Activated T-helper 1 cell treated with Interleukin-2 at 50 U/mL for 16 hours (primary cell): ENCODE data around the gene TRAPPC5.

Experiments
- DNase-seq: peaks from one replicate; pipeline ENCODE4 v3.0.0-alpha.2; 2020; ENCODE audit warnings: low read depth

TRAPPC5 gene

DNA sequence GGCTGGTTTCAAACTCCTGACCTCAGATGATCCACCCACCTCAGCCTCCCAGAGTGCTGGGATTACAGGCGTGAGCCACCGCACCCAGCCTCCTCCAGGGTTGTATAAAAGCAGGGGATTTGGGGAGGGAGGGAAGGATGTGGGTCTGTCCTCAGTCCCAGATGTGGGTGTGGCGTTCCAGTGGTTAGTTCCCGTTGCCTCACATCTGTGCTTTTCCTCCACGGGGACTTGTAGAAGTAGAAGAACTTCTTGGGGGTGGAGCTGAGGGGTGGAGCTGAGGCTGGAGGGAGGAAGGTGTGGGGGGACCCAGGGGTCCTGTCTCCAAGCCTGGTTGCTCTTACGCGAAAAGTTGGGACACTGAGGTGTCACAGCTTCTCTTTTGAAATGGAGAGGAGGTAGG, 4.3 kb upstream of the TRAPPC5 start:
- DNase-seq = no peak

DNA sequence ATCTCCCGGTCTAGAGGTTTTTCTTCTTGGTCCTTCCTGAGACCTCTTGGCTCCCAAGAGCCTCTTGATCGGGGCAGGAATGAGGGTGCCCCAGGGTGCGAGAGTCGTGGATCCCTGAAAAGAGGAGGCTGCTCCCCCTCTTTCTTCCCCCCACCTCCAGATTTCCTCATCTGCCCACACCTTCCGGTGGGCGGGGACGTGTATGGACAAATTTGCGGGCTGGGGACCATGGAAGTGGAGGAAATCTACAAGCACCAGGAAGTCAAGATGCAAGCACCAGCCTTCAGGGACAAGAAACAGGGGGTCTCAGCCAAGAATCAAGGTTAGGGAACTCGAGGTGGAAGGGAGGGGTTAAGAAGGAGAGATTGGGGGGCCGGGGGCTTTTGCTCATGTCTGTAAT, 3.8 kb upstream of the TRAPPC5 start, which contains the start of gene MCEMP1:
TSS of gene MCEMP1 (plus strand) at position 237 of the 400 bp plus-strand sequence. CDS start at position 268, 31 bp downstream.
- DNase-seq = no peak

DNA sequence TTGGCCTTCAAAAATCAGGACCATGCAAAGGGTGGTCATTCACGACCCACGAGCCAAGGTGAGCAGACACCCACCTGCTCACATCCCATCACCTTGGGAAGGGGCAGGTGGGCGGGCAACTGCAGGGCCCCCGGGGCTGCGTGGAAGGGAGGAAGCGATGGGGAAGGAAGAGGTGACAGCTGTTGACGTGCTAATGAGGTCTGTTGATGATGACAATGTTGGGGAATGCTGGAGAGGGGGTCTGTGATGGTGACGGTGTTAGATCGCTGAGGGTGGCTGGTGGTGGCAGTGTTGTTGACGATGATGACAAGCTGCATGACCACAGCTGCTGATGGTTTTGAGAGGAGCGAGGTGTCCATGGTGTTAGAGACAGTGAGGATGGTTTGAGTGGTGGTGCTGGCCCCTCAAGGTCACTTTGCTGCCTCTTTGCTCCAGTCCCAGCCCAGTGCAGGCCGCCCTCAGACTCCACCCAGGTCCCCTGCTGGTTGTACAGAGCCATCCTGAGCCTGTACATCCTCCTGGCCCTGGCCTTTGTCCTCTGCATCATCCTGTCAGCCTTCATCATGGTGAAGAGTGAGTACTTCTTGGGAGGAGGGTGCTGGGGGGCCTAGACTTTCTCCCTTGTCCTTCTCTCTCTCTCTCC, 2.8 kb upstream of the TRAPPC5 start:
- no peak for DNase-seq

DNA sequence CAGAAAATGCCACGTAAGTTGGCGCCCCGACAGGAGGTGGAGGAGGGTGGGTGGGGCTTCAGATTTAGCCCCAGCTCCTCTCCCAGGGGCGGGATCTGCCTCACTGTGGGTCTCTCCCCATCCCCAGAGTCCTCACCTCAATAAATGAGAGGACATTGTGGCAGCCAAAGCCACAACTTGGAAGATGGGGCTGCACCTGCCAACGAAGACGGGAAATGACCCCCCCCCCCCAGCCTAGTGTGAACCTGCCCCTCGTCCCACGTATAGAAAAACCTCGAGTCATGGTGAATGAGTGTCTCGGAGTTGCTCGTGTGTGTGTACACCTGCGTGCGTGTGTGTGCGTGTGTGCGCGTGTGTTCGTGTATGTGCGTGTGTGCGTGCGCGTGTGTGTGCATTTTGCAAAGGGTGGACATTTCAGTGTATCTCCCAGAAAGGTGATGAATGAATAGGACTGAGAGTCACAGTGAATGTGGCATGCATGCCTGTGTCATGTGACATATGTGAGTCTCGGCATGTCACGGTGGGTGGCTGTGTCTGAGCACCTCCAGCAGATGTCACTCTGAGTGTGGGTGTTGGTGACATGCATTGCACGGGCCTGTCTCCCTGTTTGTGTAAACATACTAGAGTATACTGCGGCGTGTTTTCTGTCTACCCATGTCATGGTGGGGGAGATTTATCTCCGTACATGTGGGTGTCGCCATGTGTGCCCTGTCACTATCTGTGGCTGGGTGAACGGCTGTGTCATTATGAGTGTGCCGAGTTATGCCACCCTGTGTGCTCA, 1.5 kb upstream of the TRAPPC5 start:
- DNase-seq = peak; percentile 49

DNA sequence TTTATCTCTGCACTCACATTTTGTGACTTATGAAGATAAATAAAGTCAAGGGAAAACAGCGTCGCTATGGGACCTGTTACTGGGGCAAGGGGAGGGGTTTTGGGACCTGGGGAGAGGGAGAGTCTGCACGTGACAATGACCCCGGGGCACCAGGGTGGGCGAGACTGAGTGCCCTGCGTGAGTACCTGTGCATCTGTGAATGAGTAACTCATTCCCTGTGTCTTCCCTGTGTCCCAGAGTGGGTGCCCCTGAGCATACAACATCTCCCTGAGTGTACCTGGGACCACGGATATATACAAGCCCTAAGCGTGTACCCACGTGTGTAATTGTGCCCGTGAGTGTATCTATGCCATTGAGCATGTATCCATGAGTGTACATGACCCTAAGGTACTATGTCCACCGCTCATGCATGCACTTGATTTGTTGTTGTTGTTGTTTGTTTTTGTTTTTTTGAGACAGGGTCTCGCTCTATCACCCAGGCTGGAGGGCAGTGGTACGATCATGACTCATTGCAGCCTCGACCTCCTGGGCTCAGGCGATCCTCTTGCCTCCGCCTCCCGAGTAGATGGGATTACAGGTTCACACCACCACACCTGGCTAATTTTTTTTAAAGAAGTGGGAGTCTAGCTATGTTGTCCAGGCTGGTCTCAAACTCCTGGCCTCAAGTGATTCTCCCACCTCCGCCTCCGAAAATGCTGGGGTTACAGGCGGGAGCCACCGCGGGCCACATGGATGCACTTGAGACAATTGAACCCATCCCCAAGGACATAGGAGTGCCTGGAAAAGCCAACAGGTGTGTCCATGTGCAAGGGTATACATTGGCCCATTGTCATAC, 645 bp upstream of the TRAPPC5 start:
- DNase-seq = no peak

DNA sequence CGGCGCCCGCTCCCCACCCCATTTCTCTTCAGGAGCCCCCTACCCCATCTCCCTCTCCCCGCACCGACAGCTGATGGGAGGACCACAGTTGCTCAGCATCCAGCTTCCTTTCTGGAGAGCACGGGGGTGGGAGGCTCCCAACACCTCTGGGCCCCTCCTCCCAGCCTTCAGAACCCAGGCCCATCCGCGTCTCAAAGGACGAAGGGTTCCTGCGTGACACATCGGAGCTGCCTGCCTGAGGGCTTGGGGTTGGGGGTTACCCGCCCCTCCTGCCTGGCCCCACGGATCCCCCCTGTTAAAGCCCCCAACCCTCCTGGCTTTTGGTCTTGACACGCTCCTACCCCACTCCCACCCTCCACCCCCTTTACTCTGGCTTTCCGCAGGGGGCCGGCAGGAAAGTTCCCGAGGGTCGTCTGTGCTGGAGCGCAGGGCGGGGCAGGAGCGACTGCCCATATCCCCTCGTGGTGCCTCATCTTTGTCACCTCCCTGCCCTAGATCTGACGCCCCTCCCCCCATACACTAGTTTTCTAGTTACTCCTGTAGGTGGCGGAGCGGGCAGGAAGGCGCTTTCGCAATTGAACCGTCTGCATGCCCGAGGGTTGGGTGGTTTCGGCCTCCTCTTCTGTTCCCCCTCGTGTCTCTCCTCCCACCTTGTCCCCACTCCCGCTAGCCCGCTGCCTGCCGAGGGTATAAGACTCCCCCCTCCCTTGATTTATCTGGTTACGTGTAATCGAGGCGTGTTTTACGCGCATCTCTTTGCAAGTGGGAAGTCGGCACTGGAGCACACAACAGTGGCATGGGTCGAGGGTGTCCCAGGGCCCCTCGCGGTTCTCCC, 924 bp downstream of the TRAPPC5 start:
- DNase-seq = peak; percentile 62

DNA sequence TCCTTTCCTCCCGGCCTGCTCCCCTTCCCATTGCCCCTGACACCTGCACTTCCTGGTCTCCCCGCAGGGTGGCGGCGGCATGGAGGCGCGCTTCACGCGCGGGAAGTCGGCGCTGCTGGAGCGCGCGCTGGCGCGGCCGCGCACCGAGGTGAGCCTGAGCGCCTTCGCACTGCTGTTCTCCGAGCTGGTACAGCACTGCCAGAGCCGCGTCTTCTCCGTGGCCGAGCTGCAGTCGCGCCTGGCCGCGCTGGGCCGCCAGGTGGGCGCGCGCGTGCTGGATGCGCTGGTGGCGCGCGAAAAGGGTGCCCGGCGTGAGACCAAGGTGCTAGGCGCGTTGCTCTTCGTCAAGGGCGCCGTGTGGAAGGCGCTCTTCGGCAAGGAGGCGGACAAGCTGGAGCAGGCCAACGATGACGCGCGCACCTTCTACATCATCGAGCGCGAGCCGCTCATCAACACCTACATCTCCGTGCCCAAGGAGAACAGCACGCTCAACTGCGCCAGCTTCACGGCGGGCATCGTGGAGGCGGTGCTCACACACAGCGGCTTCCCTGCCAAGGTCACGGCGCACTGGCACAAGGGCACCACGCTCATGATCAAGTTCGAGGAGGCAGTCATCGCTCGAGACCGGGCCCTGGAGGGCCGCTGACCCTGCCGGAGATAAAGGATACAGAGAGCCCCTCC, 1.7 kb downstream of the TRAPPC5 start:
- no peak for DNase-seq

DNA sequence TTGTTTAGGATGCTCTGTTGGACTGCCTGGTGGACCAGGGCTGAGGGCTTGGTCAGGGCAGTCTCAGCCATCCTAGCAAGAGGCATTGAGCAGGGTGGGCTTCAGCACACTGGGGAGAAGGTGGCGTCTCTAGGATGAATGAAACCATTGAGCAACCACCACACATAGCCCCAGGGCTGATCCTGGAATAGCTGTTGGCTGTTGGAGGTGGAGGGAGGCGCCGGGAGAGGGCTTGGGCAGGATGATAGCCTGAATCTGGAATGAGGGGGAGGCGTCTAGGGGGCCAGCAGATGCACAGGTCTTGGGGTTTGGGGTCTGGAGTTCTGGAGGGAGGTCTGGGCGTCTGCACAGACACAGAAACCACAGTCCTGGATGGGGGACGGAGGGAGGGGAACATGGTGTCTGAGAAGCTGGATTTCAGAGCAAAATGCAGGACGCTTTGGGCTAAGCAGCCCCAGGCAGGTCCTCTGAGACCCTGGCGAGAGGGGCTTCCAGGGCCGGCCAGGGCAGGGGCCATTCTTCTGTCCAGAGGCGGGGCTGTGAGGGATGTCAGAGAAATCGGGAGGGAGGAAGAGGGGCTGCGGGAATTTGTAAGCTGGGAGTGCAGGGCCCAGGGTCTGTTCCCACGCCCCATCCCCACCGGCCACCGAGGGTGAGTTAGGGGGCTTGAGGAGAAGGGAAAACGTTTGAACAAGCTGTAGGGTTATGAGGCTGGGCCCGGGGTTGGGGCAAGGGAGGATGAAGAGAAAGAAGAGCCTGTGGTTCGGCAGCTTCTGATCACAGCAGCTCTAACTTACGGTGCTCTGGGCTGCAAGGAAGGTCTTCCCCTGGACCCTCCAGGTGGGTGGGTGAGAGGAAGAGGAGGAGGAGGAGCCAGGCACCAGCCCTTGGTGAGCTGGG, 5.2 kb downstream of the TRAPPC5 start:
- DNase-seq = no peak

DNA sequence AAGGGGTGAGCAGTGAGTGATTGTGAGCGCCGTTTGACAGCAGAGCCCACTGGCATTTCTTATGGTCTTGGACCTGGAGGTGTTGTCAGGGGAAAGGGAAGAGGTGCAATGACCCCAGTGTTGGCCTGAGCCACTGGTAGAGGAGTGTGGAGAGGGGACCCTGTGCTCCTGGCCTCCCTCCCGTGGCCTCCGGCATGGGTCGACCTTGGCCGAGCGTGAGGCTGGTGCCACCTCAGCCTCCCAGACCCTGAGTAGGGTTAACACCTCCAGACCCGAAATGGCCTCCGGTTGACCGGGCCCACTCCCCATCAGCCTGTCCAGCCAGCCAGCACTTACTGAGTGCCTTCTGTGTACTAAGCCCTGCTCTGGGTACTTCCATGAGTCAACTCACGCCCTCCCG, 6.5 kb downstream of the TRAPPC5 start:
- no peak for DNase-seq

DNA sequence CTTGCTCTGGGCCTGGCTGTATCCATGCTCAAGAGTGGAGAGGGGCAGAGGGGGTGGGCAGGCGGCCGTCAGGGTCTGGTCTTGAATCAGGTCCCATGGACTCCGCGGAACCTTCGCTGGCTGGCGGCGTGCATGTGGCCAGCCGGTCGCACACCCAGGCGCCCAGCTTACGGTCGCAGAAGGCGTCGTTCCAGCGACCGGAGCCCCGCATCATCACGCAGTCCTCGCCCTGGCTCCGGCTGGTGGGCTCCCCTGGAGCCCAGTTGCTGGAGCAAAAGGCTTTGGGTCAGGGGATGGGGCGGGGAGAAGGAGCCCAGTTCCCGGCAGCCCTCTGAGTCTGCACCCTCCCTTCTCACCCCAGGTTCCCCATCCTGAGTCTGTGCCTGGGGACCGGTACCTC, 8.5 kb downstream of the TRAPPC5 start:
- DNase-seq = no peak

DNA sequence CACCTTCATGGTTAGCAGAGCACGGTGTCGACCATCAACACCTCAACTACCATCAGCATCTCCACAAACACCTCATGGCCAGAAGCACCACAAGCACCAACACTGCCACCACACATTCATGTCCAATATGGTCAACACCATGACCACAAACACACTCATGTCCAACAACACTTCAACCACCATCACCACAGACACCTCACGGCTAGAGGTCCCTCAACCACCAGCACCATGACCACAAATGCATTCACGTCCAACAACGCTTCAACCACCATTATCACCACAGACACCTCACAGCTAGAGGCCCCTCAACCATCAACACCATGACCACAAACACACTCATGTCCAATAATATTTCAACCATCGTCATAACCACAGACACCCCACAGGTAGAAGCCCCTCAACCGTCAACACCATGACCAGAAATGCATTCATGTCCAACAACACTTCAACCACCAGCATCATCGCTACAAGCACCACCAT, 10.2 kb downstream of the TRAPPC5 start:
- no peak for DNase-seq

DNA sequence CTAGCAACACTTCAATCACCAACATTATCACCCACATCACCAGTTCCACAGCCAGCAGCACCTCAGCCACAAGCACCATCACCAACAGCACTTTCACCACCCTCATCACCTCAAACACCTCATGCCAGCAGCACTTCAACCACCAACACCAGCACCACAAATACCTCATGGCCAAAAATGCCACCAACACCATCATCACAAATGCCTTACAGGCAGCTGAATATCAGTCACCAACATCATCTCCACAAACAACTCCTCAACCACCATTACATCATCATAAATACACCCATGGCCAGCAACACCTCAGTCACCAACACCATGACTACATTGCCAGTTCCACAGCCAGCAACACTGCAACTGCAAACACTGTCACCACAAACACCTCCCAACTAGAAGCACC, 10.9 kb downstream of the TRAPPC5 start:
- no peak for DNase-seq

DNA sequence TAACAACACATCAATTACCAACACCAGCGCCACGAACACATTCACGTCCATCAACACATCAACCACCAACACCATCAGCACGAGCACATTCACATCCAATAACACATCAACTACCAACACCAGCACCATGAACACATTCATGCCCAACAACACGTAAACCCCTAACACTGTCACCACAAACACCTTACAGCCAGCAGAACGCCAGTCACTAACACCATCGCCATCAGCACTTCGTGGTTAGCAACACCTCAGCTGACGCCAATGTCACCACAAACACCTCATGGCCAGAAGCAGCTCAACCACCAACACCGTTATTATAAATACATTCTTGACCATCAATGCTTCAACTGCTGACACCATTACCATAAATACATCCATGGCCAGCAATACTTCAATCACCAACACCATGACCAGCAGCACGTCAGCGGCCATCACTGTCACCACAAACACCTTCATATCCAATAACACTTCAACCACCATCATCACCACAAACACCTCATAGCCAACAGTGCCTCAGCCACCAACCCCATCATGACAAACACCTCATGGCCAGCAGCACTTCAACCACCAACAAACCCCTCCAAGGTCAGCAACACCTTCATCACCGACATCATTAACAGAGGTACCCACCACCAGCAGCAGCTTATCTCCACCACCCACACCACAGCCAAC, 11.9 kb downstream of the TRAPPC5 start:
- DNase-seq = no peak

DNA sequence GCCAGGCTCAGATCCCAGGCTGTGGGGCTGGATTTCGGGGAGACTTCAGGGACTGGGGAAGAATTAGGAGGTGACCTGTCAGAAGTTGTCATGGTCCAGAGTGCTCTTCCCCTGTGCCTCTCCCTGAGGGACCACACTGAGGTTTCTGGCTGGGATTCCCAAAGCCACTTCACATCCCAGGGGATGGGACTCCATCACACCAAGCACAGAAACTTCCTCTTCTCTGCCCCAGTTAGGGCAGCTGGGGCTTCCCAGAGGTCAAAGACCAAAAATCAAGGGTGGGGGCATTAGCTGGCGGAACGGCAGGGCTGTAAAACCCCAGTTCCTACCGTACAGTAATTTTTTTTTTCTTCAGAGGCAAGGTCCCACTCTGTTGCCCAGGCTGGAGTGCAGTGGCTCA, 13.9 kb downstream of the TRAPPC5 start:
- no peak for DNase-seq

DNA sequence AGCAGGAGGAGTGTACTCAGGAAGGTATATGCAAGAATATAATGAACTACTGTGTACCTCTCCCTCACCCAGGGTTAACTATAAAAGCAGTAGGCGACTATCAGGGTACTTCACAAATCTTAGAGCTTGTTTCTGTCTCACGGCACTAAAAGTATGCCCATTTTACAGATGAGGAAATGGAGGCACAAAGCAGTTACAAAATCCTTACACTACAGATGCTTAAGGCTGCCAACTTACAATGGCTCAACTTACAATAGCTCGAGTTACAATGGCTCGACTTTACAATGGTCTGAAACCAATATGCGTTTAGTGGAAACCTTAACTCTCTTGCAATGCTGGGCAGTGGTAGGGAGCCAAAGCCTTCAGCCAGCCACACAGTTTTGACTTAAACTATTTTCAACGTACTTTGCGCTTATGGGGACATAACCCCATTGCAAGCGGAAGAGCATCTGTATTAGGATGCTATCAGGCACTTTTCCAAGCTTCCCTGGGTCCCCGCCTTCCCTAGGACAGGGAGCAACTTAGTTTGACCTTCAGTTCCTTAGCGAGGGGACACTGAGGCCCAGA, 17.2 kb downstream of the TRAPPC5 start:
- no peak for DNase-seq

DNA sequence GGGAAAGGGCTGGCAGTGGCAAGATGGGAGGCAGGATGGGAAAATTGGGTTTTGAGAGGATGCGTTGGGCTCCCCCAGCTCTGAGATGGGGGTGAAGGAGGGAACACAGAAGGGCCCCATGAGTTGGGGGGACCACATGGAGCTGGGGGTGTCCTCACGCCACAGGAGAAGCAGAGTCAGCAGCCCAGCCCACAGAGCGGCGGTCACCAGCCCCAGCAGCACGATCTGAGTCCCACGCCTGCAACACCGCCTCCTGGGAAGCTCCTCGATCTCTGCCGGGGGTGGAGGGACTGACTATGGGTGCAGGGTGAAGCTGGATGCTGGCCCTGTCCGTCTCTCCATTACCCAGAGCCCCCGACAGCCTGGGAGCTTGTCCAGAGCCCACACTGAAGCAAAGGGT, 17.9 kb downstream of the TRAPPC5 start:
- no peak for DNase-seq

DNA sequence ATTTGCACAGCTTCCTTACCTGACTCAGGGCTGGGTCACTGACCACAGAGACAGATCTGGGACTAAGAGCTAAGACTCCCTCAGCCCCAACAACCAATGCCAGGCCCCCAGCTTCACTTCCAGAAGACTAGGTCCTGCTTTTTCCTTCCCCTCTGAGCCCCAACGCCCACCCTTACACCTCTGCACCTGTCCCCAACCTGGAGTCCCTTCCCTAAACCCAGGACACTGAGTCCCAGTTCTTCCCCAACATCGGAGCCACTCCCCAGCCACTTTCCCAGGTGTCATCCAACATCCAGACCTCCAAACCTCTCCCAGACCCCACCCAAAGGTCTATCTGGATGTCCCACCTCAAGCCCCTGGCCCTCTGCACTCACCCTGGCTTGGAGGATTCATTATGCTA, 18.4 kb downstream of the TRAPPC5 start:
- no peak for DNase-seq

DNA sequence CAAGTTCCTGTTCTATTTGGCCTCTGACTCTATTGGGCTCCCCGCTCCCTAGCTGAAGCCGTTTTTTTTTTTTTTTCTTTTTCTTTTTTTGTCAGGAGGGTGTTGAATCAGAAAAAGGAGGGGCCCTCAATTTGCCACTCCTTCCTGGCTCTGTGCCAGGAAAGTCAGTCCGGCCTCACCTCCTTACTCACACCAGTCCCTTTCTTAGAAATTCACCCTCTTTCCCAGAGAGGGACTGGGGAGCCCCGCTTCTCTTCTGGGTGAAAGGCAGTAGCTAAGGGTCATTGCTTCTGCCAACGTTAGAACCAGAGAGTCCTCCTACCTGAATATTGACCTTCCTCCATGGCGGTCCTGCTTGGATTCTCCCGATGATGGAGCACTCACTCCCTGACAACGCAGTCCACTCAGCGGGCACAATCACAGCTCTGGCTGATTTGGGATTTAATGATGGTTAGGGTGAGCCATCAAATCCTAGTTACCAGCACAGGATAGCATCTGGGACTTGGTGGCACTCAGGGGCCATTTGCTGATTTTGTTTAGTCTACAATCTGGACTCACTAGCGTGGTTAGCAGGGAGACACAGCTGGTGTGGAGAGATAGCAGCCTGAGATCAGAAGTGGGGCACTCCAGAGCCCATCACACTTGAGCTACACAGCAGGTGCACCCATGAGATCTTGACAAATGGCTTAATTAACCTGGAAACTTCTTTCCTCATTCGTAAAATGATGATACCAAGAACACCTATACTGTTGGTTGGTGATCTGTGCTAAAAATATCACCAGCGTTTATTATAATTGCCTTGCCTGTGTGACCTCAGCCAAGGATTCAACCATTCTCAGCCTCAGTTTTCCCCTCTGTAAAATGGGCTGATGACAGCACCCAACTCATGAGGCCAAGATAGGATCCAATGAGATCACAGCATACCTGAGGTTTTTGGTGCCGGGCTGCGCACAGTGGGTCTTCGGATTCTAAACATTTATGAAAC, 19.1 kb downstream of the TRAPPC5 start:
- no peak for DNase-seq
